Astrocyte (in vitro differentiated cells and primary cell): ENCODE measurements around the gene HPD. TPM values are rescaled to one million over a fixed set of nuclear protein-coding genes. Genes with fewer than 3 reads are reported as not detected.

Experiments used
- DNase-seq: peaks from one replicate; pipeline ENCODE4 v3.0.0-alpha.2; 2010; ENCODE audit warnings: low read depth
- FAIRE-seq: peaks from 2 replicates; lab custom pipeline; 2011; peaks lifted over from hg19 to GRCh38; lab: Jason Lieb, UNC
- H2AFZ ChIP-seq: 2 replicates; pipeline ENCODE4 v1.6.0; 2012; ENCODE audit warnings: low read depth, low read length, inconsistent platforms
- H3K27ac ChIP-seq: 2 replicates; pipeline ENCODE4 v1.5.1; 2011; ENCODE audit warnings: low read depth, low read length, inconsistent platforms
- H3K27me3 ChIP-seq: 2 replicates; pipeline ENCODE4 v1.6.0; 2011; ENCODE audit warnings: low read length, inconsistent platforms; ENCODE audit not compliant: insufficient read depth
- H3K36me3 ChIP-seq: 2 replicates; pipeline ENCODE4 v1.5.1; 2011; ENCODE audit warnings: low read length, inconsistent platforms; ENCODE audit not compliant: insufficient read depth
- H3K4me1 ChIP-seq: 2 replicates; pipeline ENCODE4 v1.5.1; 2011; ENCODE audit warnings: low read length, inconsistent platforms; ENCODE audit not compliant: insufficient read depth
- H3K4me2 ChIP-seq: 2 replicates; pipeline ENCODE4 v1.6.0; 2012; ENCODE audit warnings: low read length, inconsistent platforms
- H3K4me3 ChIP-seq: 2 replicates; pipeline ENCODE4 v1.5.1; 2011; ENCODE audit warnings: low read depth, mild to moderate bottlenecking, low read length, inconsistent platforms; ENCODE audit not compliant: insufficient read depth
- H3K79me2 ChIP-seq: 2 replicates; pipeline ENCODE4 v1.6.0; 2012; ENCODE audit warnings: mild to moderate bottlenecking, low read length, inconsistent platforms; ENCODE audit not compliant: insufficient read depth
- H3K9ac ChIP-seq: 2 replicates; pipeline ENCODE4 v1.6.0; 2012; ENCODE audit warnings: mild to moderate bottlenecking, low read length, inconsistent platforms
- H3K9me3 ChIP-seq: 2 replicates; pipeline ENCODE4 v1.5.1; 2012; ENCODE audit warnings: low read depth, mild to moderate bottlenecking, low read length, inconsistent platforms; ENCODE audit not compliant: insufficient read depth
- H4K20me1 ChIP-seq: 2 replicates; pipeline ENCODE4 v1.6.0; 2012; ENCODE audit warnings: low read length, inconsistent platforms; ENCODE audit not compliant: insufficient read depth
- H3K27ac Mint-ChIP-seq: one replicate; pipeline ENCODE4 v1.8.0; 2021; ENCODE audit warnings: mild to moderate bottlenecking, mixed read lengths; ENCODE audit not compliant: unreplicated experiment
- H3K27me3 Mint-ChIP-seq: one replicate; pipeline ENCODE4 v1.8.0; 2021; ENCODE audit warnings: low read depth, mixed read lengths; ENCODE audit not compliant: unreplicated experiment
- H3K36me3 Mint-ChIP-seq: one replicate; pipeline ENCODE4 v1.8.0; 2021; ENCODE audit warnings: low read depth, mixed read lengths; ENCODE audit not compliant: unreplicated experiment
- H3K4me1 Mint-ChIP-seq: one replicate; pipeline ENCODE4 v1.8.0; 2021; ENCODE audit warnings: low read depth, mixed read lengths; ENCODE audit not compliant: unreplicated experiment
- H3K4me3 Mint-ChIP-seq: one replicate; pipeline ENCODE4 v1.8.0; 2021; ENCODE audit warnings: mild to moderate bottlenecking, moderate library complexity, mixed read lengths; ENCODE audit not compliant: unreplicated experiment
- H3K9me3 Mint-ChIP-seq: one replicate; pipeline ENCODE4 v1.8.0; 2021; ENCODE audit warnings: mild to moderate bottlenecking, mixed read lengths; ENCODE audit not compliant: unreplicated experiment
- CTCF ChIP-seq: IDR thresholded peaks from 2 replicates; pipeline ENCODE4 v1.5.1; 2011; ENCODE audit warnings: low read depth, mild to moderate bottlenecking, inconsistent platforms, low read length, moderate library complexity; ENCODE audit not compliant: insufficient read depth
- EZH2 ChIP-seq: IDR thresholded peaks from 2 replicates; pipeline ENCODE4 v1.6.1; 2012; ENCODE audit warnings: mild to moderate bottlenecking, low read length, inconsistent platforms; ENCODE audit not compliant: insufficient read depth
- total RNA-seq: library from RNA; stranded (reverse); gene quantifications from 2 replicates; pipeline ENCODE4 v1.2.1, GENCODE V29; 2021

HPD gene
- total RNA-seq, 1 donor from 2014 or later = not detected

GRCh38 chr12:121794534-121795033 lies 64.1 kb downstream of the HPD start:
- H3K9me3 ChIP-seq = no peaks in the 10 kb centered on the region
- TF ChIP-seq CTCF = no peak
- no peak for TF ChIP-seq EZH2
- peak overlapping the region; percentile 72 for H3K27ac ChIP-seq
- H3K36me3 Mint-ChIP-seq = peaks cover 5% of the 10 kb centered on the region
- peaks cover 29% of the 10 kb centered on the region for H4K20me1 ChIP-seq
- H3K27ac Mint-ChIP-seq = peak overlapping the region; percentile 99
- no peaks in the 10 kb centered on the region for H3K9me3 Mint-ChIP-seq
- H3K4me2 ChIP-seq = peak overlapping the region; percentile 98
- peak overlapping the region; percentile 80 for H3K4me3 Mint-ChIP-seq
- H3K4me1 ChIP-seq = peaks cover 60% of the 10 kb centered on the region
- H3K27me3 Mint-ChIP-seq = no peaks in the 10 kb centered on the region
- H3K27me3 ChIP-seq = no peaks in the 10 kb centered on the region
- FAIRE-seq = no peak
- H3K36me3 ChIP-seq = no peaks in the 10 kb centered on the region
- peak overlapping the region; percentile 75 for H3K9ac ChIP-seq
- H3K4me3 ChIP-seq = peak overlapping the region; percentile 54
- peak overlapping the region; percentile 29 for H2AFZ ChIP-seq
- peaks cover 49% of the 10 kb centered on the region for H3K4me1 Mint-ChIP-seq
- DNase-seq = no peak
- peaks cover 42% of the 10 kb centered on the region for H3K79me2 ChIP-seq

GRCh38 chr12:121793838-121794533 lies 64.7 kb downstream of the HPD start:
- peak overlapping the region; percentile 98 for H3K4me2 ChIP-seq
- H3K9ac ChIP-seq = peak overlapping the region; percentile 75
- no peaks in the 10 kb centered on the region for H3K27me3 Mint-ChIP-seq
- peaks cover 58% of the 10 kb centered on the region for H3K4me1 ChIP-seq
- H4K20me1 ChIP-seq = peaks cover 30% of the 10 kb centered on the region
- H3K4me1 Mint-ChIP-seq = peaks cover 45% of the 10 kb centered on the region
- H3K27ac Mint-ChIP-seq = peak overlapping the region; percentile 99
- H2AFZ ChIP-seq = peak overlapping the region; percentile 29
- peaks cover 38% of the 10 kb centered on the region for H3K79me2 ChIP-seq
- peaks cover 5% of the 10 kb centered on the region for H3K36me3 Mint-ChIP-seq
- H3K4me3 ChIP-seq = peak overlapping the region; percentile 54
- H3K27me3 ChIP-seq = no peaks in the 10 kb centered on the region
- no peak for FAIRE-seq
- no peaks in the 10 kb centered on the region for H3K36me3 ChIP-seq
- peak overlapping the region; percentile 80 for H3K4me3 Mint-ChIP-seq
- TF ChIP-seq CTCF = peak; percentile 91
- no peak for TF ChIP-seq EZH2
- H3K27ac ChIP-seq = peak overlapping the region; percentile 72
- H3K9me3 Mint-ChIP-seq = no peaks in the 10 kb centered on the region
- no peaks in the 10 kb centered on the region for H3K9me3 ChIP-seq
- DNase-seq = peak; percentile 83

GRCh38 chr12:121793440-121793837 lies 65.2 kb downstream of the HPD start, which contains the start of gene RHOF:
RHOF (minus strand) TSS chr12:121793688; CDS start chr12:121793633, 55 bp downstream.
- Histone ChIP-seq H4K20me1 (peaks cover 27% of the 10 kb centered on the region), H3K4me2 (peak within 1 kb of the TSS; percentile 98), H3K27ac (peak within 1 kb of the TSS; percentile 72), H3K9ac (peak within 1 kb of the TSS; percentile 75), H3K4me1 (peaks cover 52% of the 10 kb centered on the region), H3K4me3 (peak within 1 kb of the TSS; percentile 54), H3K27me3 (no peaks in the 10 kb centered on the region), H3K36me3 (no peaks in the 10 kb centered on the region), H3K79me2 (peaks cover 33% of the 10 kb centered on the region), H3K9me3 (no peaks in the 10 kb centered on the region), H2AFZ (peak within 1 kb of the TSS; percentile 29)
- H3K36me3 Mint-ChIP-seq = peaks cover 3% of the 10 kb centered on the region
- DNase-seq (no peak), FAIRE-seq (no peak)
- TF ChIP-seq CTCF (no peak), EZH2 (no peak)
- no peaks in the 10 kb centered on the region for H3K9me3 Mint-ChIP-seq
- H3K4me3 Mint-ChIP-seq = peak within 1 kb of the TSS; percentile 89
- no peaks in the 10 kb centered on the region for H3K27me3 Mint-ChIP-seq
- H3K4me1 Mint-ChIP-seq = peaks cover 40% of the 10 kb centered on the region
- H3K27ac Mint-ChIP-seq = peak within 1 kb of the TSS; percentile 99
